Activated CD8-positive, alpha-beta memory T cell treated with anti-CD3 and anti-CD28 coated beads, Interleukin-2, amount 50 U/mL, for 1 hour (primary cell): ENCODE results near the gene ACLY.

ENCODE experiments used
- DNase-seq: peaks from one replicate; pipeline ENCODE4 v3.0.0-alpha.2; 2020; ENCODE audit errors: extremely low read depth

Gene ACLY

DNA sequence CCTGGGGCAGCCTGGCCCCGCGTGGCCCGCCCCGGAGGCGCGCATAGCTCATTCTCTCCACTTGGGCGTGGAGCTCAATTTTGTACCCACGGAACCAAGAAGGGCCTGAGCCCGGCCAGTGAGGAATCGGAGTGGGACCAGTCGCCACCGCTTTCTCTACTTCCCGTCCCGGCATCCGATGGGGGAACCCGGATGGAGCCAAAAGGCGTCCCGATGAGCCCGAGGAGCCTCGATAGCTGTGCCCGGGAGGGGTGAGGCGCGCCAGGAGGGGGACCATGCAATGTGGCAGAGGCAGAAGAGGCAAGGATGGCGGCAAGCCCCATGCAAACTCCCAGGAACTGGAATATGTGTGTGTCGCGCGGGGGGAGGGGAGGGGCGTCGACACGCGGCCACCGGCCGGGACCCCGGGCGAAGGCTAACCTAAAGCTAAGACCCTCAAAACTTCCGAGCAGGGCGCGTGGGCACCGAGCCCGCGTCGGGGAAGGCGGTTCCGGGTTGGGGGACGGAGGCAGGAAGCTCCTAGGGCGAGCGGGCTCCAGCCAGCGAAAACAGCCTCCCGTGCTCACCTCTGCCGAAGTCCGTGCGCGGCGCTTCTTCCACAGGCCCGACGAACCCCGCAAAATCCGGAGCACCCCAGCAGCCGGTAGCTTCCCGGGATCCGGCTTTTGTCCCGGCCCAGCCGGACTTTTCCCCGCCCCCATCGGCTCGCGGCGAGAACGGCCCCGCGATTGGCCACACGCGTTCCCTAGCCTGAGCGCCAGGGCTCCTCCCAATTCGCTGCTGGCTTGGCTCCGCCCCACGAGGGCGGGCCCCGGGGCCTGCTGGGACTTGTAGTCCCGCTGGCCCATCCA, at the start of gene ACLY:
Gene ACLY (minus strand): TSS at position 638 of the 851 bp plus-strand sequence. CDS start 5,078 bp downstream, outside the sequence.
- peak; percentile 73 for DNase-seq

DNA sequence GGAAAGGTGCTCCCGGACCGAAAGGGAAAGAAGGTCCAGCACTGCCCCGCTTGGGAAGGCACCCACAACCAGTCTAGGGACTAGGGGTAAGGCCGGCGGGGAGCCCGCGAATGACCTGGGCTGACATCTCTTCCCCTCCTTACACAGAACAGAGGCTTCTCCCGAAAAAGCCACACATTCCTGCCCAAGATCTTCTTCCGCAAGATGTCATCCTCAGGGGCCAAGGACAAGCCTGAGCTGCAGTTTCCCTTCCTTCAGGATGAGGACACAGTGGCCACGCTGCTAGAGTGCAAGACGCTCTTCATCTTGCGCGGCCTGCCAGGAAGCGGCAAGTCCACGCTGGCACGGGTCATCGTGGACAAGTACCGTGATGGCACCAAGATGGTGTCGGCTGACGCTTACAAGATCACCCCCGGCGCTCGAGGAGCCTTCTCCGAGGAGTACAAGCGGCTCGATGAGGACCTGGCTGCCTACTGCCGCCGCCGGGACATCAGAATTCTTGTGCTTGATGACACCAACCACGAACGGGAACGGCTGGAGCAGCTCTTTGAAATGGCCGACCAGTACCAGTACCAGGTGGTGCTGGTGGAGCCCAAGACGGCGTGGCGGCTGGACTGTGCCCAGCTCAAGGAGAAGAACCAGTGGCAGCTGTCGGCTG, 49.3 kb upstream of the ACLY start:
- no peak for DNase-seq

DNA sequence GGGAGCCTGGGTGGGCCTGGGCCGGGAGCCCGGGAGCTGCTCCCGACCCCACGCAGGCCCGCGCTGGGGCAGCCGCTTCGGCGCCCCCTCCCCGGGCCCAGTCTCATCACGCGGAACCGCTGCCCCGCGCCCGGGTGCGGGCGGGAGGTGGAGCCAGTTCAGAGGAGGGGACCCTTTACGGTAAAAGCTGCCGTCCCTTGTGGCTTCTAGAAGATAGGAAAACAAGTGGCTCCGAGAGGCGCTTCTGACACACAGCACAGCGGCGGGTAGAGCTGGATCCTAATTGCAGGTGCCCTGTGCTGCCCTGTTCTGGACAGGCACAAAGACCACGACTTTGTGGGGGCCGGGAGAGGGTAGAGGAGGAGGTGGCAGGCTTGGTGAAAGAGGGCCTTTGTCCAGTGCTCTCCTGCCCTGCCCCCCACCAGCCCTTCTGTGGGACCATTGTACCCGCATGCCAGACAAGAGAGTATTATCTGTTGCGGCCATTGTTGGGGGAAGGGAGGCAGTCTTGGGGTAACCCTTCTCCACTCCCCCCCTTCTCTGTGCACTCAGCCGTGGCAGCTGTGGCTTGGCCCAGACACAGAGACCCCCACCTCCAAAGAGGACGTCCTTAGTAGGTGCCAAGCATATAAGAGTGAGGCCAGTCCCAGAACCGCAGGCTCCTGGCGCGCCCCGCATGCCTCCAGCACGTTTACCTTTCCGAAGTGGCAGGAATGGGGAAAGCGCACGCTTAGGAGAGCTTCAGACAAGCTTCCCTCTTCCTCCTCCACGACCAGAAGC, 48.6 kb upstream of the ACLY start:
- no peak for DNase-seq

DNA sequence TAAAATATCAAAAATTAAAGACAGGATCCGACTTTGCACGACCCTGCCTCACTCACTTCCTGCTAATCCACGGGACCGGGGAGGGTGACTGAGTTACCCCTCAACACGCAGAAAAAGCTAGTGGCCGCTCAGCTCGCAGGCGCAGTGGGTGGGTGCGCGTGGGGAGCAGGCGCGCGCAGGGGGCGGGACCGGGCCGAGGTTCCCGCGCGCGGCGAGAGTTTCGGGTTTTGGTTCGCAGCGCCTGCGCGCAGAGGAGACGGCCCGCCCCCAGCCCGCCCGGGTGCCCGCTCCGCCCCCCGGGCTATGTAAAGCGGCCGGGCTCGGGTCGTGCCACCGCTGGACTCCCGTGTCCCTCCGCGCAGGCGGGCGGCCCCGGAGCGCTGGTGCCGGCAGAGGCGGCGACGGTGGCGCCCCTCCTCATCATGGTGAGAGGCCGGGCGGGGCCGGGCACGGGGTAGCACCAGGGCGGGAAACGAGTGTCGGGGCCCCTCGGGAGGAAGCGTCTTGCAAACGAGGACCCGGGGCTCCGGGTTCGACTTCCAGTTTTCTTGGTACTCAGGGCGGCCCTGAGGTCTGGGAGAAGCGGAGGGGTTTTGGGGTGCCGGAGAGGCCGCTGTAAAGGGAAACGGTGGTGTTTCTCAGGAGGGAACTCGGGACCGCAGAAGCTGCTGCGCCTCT, 47.9 kb upstream of the ACLY start, which contains the start of gene CNP:
Gene CNP (plus strand): TSS at position 333 of the 678 bp plus-strand sequence. CDS start 90 bp downstream, at position 423.
- DNase-seq, result peak; percentile 60

DNA sequence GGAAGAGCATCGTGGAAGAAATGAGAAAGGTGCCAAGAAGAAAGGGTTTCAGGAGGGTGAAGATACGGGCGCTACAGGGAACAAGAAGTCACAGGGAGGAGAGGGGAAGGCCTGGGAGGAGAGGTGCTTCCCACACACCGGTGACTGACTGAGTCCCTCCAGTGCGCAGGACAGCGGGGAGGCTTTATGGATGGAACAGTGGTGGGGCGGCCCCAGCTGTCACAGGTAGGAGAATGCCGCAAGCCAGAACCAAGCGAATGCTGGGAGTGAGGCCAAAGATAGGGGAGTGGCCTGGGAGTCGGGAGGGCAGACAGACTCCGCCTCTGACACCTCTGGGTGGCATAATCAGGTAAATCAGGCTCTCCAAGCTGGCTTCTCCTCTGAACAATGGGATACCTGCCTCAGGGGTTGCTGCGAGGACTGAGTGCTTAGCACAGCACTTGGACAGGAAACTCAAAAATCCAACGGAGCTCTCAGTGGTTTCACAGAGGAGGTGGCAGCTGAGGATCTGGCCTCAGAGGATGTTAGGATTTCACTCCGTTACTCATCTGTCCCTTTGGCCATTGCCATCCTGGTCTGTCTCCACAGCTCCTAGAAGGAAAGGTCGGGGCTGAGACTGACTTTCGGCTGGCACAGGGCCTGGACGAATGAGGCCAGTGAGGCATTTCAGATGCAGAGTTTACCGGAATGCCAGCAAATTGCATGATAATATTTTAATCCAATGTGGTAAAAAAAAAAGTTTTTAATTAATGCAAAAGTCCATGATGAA, 47.1 kb upstream of the ACLY start:
- DNase-seq, result peak; percentile 23

DNA sequence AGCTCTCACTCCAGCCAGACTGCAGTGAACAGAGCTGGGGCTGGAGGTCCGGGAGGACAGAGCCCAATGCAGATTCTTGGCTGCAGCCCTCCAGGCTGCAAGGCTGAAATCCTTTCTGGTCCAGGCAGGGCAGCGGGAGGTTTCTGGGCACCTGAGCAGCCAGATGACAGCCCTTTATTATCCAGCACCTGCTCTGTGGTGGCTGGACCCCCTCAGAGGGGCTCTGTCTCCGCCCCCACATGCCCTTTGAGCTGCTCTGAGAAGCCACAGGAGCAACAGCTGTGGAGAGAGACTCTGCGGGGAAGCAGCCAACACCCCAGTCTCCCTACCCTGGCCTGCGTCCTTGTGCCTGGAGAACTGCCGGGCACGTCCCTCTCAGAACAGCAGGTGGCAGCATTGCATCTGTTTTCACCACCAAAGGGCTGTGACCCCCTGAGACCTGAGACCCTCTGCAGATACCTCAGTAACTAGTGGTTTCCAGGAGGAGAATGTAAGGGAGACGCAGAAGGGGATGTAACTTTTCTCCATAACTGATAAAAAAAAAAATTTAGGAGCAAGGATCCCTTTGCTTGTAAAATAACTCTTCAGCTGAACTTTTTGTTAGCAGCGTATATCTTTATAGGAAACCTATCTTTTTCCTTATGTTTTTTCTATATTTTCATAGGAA, 44.1 kb upstream of the ACLY start:
- DNase-seq, result peak; percentile 29

DNA sequence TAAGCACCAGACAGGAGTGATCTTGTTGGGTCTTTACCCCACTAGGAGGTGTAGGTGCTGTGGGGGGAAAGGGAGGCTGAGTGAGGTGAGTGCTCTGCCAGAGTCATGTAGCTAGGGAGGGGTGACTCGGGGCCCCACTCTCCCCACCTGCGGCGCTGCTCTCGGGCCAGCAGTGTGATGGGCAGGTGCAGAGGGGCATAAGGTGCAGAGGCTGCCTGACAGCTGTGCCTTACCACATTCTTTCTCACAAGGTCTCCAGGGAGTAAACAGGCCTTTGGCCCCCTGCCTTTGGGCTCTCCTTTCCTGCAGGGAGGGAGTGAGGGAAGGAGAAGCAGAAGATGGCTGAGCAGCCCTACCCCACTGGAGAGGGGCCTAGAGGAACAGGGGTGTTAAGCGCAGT, 43.4 kb upstream of the ACLY start:
- DNase-seq, result no peak

DNA sequence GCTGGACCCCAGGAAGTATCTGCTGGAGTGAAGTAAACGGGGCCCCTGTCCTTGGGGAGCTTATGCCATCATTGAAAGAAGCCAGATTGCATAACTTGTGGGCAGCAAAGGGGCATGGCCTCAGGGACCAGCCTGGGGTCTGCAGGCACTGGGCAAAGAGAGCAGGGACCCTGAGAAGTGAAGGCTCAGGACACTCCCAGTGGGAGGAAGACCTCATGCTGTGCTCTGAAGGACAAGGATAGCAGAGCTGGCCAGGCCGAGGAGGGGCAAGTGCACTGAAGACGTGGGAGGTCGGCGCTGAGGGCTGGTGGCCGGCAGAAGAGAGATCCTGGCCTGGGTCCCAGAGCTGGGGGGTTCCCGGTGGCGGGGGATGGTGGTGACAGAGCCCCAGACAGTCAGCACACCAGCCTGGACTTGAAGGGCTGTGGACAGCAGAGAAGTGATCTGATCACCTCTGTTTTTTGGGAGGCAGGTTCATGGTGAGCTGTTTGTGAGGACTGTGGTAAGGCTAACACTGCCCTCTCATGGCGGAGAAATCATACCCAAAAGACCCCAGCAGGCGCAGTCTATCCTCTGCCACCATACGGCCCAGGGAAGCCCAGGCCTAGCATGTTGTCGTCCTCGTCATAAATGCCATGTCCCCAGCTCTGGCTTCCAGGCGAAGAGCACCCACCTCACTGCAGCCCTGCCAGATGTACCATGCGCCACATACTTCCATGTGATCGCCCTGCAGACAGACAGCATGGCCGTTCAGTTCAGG, 40.8 kb upstream of the ACLY start:
- DNase-seq, result no peak

DNA sequence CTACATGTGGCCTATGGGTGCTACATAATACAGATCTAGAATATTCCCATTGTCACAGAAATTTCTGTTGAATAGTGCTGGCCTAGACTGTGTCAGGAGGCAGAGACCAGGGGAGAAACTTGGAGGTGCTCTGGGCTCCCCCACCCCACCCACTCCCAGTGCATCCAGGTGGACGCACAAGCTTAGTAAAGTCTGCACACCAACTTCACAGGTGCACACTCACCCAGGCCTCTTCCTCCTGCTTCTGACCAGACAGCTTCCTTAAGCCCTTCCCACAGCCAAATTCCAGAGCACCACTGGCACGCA, 40.2 kb upstream of the ACLY start:
- DNase-seq, result no peak

DNA sequence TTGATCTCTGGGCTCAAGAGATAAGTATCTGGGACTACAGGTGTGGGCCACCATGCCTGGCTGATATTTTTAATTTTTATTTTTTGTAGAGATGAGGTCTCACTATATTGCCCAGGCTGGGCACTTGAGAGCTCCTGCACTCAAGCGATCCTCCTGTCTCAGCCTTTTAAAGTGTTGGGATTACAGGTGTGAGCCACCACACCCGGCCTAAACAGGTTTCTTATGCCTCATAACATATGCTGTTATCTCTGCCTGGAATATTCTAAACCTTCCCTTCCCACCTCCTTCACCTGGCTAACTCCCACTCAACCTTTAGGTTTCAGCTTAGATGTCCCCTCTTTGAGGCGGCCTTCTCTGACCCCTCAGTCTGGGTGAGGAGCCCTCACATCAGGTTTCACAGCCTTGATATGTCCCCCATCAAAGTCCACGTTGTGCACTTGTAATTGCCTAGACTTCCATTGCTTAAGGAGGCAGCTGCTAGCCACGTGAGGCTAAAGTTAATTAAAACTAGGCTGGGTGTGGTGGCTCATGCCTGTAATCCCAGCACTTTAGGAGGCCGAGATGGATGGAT, 39.2 kb upstream of the ACLY start:
- no peak for DNase-seq

DNA sequence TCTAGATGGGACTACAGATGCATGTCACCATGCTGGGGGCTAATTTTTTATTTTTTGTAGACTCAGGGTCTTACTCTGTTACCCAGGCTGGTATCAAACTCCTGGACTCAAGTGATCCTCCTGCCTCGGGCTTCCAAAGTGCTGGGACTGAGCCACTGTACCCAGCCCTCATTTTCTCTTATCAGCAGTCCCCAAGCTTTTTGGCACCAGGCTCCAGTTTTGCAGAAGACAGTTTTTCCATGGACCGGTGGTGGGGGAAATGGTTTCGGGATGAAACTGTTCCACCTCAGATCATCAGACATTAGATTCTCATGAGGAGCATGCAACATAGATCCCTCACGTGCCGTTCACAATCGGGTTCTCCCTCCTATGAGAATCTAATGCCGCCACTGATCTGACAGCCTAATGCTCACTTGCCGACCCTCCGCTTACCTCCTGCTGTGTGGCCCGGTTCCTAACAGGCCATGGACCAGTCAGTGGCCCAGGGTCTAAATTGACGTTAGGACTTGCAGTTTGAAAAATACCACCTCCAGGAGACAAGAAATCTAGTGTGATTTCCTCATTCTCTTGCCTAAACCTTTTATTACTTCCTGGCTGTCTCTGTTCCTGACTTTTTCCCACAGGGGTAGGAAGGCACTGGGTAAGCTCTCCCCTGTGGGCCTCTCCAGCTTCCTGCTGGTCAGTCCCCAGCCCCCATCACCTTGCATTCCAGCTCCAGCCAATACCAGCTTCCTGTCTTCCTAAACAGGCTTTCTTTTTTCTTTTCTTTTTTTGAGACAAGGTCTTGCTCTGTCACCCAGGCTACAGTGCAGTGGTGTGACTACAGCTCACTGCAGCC, 38.5 kb upstream of the ACLY start:
- DNase-seq, result no peak

DNA sequence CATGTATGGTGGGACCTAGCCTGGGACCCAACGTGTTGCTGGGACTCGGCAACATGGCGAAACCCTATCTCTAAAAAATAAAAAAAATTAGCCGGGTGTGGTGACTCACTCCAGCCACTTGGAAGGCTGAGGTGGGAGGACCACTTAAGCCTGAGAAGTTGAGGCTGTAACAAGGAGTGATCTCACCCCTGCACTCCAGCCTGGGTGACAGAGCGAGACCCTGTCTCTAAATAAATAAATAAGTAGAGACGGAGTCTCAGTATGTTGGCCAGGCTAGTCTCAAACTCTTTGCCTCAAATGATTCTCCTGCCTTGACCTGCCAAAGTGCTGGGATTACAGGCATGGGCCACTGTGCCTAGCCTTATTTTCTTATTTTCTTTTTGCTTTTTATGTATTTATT, 37.8 kb upstream of the ACLY start:
- DNase-seq, result no peak

DNA sequence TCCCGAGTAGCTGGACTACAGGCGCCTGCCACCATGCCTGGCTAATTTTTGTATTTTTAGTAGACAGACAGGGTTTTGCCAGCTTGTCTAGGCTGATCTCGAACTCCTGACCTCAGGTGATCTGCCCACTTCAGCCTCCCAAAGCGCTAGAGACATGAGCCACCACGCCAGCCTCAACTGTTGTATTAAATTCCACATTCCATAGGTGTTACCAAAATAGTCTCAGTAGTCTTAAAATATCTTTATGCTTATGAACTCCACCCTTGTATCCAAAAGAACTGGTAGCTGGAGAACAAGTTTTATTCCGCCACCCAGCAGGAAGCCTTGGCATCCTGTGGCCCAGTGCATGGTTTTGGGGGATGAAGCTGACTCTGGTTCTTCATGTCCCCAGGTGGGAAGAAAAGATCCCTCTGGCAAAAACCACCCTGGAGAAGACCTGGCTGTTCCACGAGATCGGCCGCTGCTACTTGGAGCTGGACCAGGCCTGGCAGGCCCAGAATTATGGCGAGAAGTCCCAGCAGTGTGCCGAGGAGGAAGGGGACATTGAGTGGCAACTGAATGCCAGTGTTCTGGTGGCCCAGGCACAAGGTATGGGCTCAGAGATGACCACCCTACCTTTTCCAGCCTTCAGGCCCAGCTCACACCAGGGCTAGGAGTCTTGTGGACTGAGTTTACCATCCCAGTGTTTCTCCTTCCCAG, 30.2 kb upstream of the ACLY start:
- no peak for DNase-seq

DNA sequence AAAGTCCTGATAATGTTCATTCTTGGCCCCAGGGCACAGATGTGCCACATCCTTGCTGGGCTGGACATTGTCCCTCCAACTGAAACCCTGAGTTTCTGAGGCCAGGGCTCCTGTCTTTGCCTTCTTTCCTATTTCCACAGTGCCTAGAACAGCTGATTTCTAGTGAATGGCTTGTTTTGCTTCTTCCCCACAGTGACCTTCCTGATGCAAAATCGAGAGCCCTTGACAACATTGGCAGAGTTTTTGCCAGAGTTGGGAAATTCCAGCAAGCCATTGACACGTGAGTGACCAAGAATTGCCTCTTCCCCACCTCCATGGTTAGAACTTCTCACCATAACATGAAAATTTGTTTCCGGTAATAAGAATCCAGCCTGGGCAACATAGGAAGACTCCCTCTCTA, 26.2 kb upstream of the ACLY start:
- DNase-seq, result no peak

DNA sequence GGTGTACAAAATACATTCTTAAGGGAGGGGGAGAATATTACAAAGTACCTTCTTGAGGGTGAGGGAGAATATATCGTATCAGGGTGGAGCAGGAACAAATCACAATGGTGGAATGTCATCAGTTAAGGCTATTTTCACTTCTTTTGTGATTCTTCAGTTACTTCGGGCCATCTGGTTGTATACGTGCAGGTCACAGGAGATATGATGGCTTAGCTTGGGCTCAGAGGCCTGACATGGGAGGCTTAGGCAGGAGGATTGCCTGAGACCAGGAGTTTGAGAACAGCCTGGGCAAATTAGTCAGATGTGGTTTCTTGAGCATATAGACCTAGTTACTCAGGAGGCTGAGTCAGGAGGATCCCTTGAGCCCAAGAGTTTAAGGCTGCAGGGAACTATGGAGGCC, 24.7 kb upstream of the ACLY start:
- no peak for DNase-seq

DNA sequence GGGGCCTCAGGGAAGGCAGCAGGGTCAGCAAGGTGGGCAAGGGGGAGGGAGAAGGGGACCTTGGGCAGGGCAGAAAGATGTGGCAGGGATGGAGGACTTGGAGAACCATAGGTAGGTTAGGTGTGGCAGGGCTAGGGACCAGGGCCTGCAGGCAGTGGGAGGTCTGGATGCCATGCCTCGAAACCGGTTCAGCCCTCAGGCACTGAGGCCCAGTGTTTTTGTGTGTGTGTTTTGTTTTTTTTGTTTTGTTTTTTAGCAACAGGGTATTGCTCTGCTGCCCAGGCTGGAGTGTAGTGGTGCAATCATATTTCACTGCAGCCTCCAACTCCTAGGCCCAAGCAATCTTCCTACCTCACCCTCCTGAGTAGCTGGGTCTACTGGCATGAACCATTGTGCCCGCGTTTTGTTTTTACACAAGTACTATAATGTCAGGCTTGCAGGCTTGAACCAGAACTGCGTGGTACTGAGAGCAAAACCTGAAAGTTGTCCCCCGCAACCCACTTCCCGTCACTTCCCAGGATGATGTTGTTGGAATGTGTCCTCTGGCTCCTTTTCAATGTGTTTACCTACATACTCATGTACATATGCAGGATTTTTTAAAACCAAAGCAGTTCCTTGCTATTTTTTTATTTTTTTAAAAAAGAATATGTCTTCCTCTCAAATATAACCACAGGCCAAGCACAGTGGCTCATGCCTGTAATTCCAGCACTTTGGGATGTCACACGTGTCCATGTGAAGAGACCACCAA, 24.0 kb upstream of the ACLY start:
- no peak for DNase-seq

DNA sequence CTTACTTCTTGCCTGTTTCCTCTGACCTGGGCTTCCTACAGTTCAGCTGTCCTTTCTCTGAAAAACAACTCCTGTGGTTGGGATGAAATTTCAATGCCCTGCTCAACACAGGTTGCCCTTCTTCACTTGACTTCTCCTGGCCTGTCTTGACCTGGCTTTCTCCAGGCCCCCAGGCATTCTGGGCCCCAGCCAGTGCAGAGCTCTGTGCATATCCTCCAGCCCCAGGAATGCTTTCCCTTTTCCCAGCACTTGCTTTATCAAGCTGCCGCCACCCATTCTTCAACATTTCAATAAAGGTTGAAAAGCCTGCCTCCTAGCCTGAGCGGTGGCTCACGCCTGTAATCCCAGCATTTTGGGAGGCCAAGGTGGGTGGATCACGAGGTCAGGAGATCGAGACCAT, 22.4 kb upstream of the ACLY start:
- DNase-seq, result no peak
